Activated T-cell treated with anti-CD3 and anti-CD28 coated beads for 24 hours (primary cell): Measurements from ENCODE around the gene HK2.
"Not testable (repeated sequence)": the region's sequence is repeated elsewhere in the genome, so short reads cannot be mapped to it uniquely, and the experiment has no call there.

Experiments
- DNase-seq: peaks from one replicate; pipeline ENCODE4 v3.0.0-alpha.2; 2020; ENCODE audit warnings: low read depth

HK2 gene

DNA sequence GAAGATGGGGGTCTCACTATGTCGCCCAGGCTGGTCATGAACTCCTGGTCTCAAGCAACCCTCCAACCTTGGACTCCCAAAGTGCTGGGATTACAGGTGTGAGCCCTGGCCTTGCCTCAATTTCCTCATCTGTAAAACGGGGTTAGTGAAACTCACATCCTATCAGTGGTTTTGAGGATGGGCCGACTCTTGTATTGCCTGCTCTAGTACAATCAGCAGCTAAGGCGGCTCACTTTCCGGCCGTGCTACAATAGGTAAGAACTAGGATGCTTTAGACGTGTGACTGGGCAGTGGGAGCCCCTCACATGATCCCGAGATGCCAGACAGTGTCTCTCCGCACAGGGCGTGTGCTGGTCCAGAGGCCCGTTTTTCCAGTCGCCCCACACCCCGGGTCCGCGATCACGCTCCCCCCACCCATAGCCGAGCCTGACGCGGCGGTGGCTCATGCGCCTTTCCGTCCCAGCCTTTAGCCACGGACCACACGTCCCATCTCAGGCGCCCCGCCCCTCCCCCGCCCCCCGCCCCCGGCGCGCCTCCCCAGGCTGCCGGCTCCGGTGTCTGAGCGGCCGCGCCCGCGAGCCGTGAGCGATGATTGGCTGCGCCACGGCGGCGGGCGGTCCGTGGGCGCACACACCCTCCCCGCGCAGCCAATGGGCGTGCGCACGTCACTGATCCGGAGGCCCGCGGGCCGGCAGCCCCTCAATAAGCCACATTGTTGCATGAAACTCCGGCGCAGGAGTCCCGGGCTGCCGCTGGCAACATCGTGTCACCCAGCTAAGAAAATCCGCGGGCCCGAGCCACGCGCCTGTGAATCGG, at the start of gene HK2:
HK2 (plus strand) TSS at position 710 of the 816 bp plus-strand sequence. CDS start 454 bp downstream, outside the sequence.
- peak; percentile 80 for DNase-seq

DNA sequence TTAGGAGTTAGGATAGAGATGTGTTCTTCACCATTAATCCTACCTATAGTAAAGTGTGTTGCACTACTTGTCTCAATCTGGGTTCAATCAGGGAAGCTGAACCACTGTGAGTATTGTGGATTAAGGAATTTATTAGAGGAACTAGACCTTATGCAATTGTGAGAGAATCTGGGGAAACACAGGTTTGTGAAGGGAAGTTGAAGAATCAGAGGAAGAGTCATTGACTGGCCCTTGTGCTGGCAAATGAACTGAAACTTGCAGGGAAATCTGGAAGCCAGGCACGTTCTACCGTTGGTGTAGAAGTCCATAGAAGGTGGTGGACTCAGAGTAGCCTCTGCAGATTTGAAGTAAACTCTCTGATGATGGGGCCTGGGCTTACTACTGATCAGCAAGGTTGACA, 44.7 kb upstream of the HK2 start:
- DNase-seq, result no peak

DNA sequence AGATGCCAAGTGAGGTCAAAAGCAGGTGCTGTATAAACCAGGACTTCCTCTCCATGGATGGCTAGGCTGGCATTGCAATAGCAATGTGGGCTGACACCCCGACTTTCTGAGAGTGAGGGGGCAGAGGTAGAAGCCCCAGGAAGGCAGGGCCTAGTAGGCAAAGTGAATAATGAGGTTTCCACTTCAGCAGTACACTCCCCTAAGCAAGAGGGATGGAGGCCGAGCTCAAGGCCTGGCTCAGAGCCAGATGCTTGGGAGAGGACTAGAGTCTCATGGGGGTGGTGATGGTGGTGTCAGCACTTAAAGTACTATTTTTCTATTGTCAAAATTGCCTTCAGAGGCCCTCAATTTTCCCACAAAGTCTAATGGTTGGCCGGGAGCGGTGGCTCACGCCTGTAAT, 41.6 kb upstream of the HK2 start:
- DNase-seq, result no peak

DNA sequence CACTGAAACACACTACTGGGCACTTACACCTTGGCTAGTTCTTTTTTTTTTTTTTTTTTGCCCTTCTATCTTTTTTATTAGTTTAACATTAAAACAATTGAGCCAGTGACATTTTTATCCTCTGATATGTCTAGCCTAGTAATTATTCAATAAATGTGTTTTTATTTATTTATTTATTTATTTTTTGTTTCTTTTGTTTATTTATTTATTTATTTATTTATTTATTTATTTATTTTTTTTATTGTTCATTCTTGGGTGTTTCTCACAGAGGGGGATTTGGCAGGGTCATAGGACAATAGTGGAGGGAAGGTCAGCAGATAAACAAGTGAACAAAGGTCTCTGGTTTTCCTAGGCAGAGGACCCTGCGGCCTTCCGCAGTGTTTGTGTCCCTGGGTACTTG, 39.0 kb upstream of the HK2 start:
- not testable (repeated sequence) for DNase-seq

DNA sequence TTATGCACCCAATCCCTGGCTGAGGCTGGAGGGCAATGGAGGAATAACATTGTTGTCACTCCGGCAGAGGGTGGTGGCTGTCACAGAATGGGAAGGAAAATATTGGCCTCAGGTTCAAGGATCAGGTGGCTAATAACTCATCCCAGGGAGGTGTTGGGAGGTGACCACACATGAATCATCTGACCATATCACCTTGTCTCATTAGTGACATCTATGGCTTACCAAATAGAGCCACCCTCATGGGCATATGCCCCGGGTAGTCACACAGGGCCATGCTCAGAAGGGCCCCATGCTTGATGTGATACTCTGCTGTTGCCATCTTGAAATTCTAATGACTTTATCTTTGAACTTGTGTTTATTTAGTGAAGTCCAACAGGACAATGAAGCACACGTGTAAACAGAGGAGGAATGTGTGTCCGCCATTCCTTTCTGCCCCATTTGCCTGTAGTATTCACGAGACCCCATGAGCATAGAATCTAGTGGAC, 27.5 kb upstream of the HK2 start:
- no peak for DNase-seq

DNA sequence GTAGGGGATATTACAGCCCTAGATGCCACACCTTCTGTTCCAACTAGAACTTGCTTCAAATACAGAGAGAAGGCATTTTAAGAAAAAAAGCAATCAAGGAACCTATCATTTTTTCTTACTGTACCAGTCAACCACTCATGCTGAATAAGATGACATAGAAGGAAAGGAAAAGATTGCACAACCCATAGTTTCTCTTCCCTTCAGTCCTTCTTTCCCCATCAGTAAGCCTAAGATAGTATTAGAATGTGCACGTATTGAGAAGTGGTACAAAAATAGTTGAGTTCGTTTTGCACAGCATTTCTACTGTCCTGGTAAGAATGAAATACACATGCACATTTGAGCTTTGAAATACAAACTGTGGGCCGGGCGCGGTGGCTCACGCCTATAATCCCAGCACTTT, 27.0 kb upstream of the HK2 start:
- no peak for DNase-seq

DNA sequence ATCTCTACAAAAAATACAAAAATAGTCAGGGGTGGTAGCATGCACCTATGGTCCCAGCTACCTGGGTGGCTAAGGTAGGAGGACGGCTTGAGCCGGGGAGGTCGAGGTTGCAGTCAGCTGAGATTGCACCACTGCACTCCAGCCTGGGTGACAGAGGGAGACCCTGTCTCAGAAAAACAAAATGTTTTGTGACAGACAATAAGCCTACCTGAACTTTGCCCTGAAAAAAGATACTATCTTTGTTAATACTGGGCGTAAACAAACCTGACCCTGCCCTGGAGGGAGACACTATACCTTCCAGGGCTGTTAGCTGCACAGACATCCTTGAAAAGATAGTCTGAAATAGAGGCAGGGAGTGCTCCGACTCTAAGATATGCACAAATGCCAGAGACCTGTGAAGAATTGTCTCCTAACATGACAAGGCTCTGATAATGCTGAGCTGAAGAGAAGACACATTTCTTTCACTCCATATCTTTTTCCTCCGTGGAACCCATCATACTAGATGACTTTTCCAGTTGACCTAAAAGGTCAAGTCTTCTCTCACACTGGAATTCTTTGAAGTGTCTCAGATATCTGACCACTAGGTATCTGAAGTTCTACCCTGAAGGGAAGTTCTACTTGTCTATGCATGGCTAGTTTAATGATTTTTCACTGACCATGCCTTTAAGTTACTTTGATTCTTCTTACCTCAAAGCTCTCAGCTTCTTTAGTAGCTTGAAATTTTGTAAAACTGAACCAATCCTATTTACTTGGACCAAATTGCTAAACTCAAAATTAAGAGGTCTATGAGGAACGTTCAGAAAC, 20.9 kb upstream of the HK2 start:
- DNase-seq, result no peak

DNA sequence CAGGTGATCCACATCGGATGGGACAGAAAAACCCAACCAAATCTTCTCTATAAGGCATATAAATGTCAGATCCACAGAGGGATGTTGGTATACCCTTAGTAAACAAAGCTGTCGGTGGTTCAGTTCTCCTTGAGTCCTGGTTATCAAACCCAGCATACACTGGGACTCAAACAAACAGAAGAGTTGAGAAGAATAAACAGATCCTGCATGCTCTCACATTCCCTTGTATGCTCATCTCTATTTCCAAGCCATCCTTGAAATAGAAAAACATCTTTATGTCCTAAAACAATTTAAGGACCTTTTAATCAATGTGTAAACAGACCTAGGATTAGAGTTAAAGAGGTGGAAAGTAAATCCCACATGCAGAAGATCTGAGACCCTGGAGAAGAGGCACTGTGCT, 19.8 kb upstream of the HK2 start:
- no peak for DNase-seq

DNA sequence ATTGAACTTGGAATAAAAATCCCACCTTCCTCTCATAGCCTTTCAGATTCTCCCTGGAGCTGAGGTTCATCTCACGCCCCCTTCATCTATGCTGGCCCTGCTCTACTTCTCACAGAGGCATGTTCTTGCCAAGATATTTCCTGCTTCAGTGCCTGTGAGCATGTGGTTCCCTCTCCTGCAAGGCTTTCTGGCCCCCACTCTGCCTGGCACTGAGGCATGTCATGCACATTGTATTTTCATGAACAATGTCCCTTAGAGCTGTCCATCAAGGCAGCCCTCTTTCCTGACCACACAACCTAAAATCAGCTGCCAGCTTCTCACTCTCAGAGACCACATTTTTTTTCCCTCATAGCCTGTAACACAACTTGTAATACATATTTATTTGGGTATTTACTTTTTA, 18.0 kb upstream of the HK2 start:
- no peak for DNase-seq

DNA sequence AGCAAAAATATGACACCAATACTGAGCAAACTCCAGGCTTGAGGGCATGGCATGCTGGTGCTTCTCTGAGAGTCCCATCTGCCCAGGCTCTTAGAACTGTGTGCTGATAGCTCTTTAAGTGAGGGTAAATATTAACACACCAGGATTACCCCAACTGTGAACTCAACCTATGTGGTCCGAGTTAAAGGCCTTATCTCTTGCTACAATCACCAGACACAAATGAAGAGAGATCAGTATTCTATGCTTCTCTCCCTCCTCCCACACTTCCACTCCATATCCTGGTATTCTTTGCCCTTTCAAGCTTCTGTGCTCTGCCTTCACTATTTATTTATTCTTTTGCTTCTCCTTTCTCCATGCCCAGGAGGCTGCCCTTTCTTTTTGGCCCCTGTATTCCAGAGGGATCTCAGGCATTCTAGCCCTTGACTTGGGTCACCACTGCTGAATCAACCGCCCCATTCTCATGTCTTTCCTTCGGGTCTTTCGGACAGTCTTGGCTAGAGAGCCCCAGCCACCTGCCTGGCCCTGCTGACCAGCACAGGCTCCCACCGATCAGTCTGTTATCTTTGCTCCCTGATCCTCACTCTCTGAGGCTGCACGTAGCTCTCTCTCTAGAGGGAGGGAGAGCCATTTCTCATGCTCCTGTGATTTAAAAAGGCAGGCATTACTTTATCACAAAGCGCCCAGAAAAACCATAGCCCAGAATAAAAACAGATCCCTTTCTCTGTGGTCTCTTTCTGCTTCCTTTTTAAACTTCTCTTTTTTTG, 17.2 kb upstream of the HK2 start:
- DNase-seq, result no peak

DNA sequence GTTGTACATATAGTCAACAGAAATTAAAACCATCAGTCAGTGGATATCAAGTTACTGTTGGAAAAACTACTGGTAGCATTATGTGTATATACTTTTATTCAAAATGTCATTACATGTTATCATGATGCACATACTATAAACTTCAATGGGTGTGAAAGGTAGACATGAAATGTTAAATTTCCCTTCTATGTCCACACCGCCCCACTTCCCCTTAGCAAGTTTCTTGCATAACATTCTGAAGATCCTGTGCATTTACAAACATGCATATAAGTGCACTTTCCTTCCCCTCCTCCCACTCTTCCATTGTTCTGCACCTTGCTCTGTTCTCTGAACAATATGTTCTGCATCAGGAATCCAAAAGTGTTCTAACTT, 16.6 kb upstream of the HK2 start:
- DNase-seq, result no peak

DNA sequence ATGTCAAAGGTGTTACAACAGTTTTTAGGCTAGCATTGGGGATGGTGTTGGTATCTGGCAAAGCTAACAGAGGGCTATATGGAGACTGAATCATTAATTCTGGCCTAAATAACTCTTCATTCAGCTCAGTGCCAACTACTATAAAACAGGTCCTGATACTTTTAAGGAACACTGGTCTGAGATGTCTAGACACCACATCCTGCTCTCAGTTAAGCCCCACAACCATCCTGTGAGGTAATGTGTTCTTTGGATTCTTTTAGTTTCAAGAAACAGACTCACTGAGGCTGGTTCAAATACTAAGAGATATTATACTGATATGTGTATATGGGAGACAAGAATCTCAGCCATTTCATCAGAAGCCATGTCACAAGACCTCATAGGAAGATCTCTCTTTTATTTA, 14.2 kb upstream of the HK2 start:
- no peak for DNase-seq

DNA sequence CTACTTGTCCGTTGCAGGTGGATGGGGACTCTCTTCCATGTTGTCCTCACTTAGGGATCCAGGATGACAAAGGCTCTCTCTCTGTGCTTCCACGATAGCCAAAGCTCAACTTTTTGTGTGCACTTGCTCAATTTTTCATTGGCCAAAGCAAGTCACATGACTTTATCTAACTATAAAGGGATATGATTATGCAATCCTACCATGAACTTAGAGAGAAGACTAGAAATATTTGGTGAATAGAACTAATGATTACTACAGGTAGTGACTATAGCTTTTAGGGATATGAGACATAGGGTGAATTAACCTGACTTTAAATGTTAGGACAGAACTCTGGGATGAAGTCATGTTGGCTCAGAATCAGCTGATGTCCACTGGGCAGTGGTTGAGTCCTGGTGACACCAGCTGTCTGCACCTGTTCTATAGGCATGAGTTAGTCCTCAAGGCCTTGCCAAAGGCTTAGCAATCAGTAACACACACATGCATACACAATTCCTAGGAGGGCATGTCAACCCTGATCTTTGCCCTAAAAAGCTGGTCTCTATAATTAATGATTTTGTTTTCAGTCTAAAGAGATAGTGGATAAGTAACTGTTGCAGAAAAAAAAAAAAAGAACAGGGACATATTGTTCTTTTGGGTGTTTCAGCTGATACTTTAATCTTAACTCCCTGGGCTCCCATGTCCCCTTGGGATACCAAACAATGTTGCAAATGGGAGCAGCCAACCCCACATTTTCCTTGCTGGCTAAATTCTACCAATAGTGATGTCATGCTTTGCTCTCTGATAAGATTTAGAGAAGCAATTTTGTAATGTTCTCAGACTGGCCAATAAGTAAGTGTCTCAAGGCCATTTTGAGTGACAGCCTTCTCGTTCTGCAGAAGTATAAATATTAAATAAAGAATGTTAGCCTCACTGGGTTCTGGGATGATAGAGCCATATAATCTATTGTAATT, 12.5 kb upstream of the HK2 start:
- DNase-seq, result no peak

DNA sequence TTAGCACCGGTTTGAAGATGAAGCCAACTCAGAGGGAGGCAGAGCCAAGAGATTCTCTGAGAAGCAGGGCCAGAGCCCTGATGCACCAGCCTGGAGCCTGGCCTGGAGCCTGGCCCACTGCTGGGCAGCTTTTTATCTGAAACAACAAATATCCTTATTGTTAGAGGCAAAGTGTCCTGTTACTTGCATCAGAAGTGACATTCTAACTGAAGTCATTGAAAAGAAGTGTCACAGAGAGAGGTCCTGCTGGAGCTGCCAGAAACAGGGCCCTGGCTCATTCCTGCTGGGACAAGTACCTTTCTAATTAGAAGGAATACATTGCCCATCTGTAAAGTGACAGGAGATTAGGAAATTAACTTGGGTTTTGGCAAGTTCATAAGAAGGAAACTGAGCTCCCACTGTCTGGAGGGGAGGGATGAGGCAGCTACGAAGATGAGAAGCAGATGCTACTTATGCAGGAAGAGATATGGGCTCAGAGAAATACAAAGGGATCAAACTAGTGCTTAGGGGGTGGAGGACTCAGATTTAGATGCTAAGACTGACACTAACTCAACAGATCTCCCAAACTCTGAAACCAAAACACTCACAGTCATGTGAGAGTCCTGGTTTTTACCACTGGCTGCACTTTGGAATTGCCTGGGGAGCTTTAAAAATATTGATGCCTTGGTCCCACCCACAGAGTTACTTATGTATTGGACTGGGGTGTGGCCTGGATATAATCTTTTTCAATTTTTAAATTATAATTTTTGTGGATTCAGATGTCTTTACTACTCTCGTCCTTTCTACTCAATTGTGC, 11.0 kb upstream of the HK2 start:
- no peak for DNase-seq

DNA sequence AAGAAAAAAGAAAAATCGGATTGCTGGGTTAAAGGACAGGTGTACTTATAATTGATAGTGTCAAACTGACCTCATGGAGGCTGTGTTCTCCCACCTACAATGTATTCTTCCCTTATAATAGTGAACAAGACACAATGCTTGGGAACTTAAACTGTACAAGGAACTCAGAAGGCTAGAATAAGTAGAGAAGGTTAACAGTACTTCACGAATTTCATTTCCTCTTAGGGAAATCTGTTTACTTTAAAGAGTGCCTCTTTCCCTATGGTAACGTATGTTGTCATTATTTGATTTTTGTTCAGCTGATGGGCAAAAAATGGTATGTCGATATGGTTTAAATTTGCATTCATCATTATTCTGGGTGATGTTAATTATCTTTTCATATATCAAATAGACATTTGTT, 9.2 kb upstream of the HK2 start:
- no peak for DNase-seq

DNA sequence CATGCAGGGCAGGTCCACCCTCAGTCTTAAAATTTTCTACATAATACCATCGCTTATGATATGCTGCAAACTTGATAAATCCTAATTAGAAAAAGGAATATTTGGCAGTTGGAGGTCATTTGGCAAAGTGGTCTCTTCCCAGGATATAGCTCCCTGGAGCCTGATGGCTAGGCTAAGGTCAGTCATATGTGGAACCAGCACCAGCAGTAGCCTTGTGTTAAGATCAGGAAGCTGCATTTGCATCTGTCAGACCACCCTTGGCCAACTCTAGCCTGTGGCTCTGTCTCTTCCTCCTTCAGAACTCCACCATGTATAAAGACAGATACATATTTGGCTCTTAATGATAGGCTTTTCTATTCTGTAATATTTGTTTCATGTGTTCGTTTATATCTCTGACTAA, 5.4 kb upstream of the HK2 start:
- no peak for DNase-seq

DNA sequence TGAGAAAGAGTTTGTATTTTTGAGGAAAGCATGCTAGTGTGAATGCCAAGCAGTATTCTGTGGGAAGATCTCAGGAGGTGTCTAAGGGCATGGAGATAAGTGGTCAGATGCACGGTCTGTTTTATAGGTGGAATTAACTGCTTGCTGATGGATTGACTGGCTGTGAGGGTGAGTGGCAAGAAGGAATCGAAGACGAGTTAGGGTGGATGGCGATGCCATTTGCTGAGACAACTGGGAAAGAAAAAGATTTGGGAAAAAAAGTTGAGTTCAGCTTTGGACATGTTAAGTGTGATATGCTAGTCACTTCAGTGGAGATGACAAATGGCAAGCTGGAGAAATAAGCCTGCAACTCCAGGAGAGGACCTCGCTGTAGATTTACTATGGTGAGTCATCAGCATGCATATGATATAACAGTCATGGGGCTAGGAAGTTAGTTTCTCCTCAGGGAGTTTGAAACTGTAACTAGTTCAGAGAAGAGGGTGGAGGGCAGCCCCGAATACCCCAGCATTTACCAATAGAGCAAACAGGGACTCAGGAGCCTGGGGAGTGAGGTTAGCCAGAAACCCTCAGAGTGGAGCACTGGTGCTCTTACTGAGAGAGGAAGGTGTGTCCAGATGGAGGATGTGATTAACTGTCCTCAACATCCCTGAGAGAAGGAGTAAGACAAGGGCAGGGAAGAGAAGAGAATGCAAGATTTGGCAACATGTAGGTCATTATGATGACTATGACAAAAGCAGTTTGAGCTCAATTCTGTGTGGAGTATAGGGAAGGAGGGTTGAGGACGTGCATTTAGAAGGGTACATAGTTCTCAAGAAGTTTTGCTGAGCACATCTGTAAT, 2.0 kb upstream of the HK2 start:
- DNase-seq, result no peak

DNA sequence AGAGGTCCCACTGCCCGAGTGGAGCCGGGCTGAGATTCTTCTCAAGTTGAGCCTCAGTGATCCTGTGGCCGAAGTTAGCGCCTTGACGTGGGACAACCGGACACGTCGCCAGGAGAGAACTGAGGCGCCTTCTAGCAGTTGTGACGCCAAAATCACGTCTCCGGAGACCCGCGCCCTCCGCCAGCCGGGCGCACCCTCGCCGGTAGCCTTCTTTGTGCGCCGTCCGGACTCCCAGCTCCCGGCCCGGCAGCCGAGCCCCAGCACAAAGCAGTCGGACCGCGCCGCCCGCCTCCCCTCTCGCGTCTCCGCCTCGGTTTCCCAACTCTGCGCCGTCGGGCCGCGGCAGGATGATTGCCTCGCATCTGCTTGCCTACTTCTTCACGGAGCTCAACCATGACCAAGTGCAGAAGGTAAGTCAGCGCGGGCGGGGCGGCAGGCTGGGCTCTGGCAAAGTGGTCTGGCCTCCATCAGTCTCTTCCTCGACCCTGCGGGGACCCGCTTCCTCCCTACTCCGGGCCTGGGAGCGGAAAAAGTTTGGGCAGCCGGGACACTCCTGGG, 386 bp downstream of the HK2 start:
- DNase-seq, result peak; percentile 20
